ENCODE results near the gene KRT17. TPM values are rescaled to one million over a fixed set of nuclear protein-coding genes. Genes with fewer than 3 reads are reported as not detected.
A peak's percentile ranks its signal among the peaks of the same experiment; 100 is the strongest.

KRT17 gene
- total RNA-seq, 4 donors from 2014 or later: 37.6 TPM; not detected in 3

GRCh38 chr17:41660221-41660711 lies 35.9 kb upstream of the KRT17 start:
- in situ Hi-C loops (cut with MboI; ENCODE audit: low pct_ligation_motif_present in 1 of 4, low pct_unique_long_range_greater_than_20kb in 1 of 4, low sequenced_read_pairs in 3 of 4) (loop anchor here (10.0 to 25.0 kb wide), 5 partner anchors 115 to 1048 kb away; partner anchors contain the start of gene KRT10 (in 2 of the 4)), intact Hi-C loops (cut with DNase I; ENCODE audit: low total_unique reads) (loop anchor here (5.0 to 10.0 kb wide), 3 partner anchors 113 to 855 kb away; no protein-coding TSS in a partner anchor)
- no peak for DNase-seq
- TF ChIP-seq POLR2A (IDR thresholded peaks at IDR 0.05): no peak
- no peak for TF ChIP-seq CTCF (IDR thresholded peaks at IDR 0.05)
- TF ChIP-seq POLR2AphosphoS5 (IDR thresholded peaks at IDR 0.05): no peak
- TF ChIP-seq EP300 (IDR thresholded peaks at IDR 0.05; ENCODE audit: low read depth): no peak
- no peak overlapping the region for H3K4me3 ChIP-seq
- no peaks in the 10 kb centered on the region for H3K36me3 ChIP-seq
- peaks cover 12 to 44% (median 26%) of the 10 kb centered on the region in 4 donors for H3K4me1 ChIP-seq
- 80 to 82% methylated on average over 1 to 8 of the region's 8 CpGs for WGBS, 2 donors (ENCODE audit: low coverage in 1 of 2)
- no peak overlapping the region for H3K27ac ChIP-seq
- no peaks in the 10 kb centered on the region for H3K27me3 ChIP-seq
- H3K9me3 ChIP-seq: no peaks in the 10 kb centered on the region

- H3K9me3 ChIP-seq: no peaks in the 10 kb centered on the region
- no peak overlapping the region for H3K4me3 ChIP-seq
- H3K4me1 ChIP-seq: peaks cover 18 to 47% (median 30%) of the 10 kb centered on the region in 4 donors
- in situ Hi-C loops (cut with MboI; ENCODE audit: low pct_ligation_motif_present in 1 of 4, low pct_unique_long_range_greater_than_20kb in 1 of 4, low sequenced_read_pairs in 3 of 4): loop anchor here (10.0 to 25.0 kb wide), 5 partner anchors 115 to 1047 kb away; partner anchors contain the start of gene KRT10 (in 2 of the 4)
- intact Hi-C loops (cut with DNase I; ENCODE audit: low total_unique reads): loop anchor here (5.0 to 10.0 kb wide), 3 partner anchors 112 to 855 kb away; no protein-coding TSS in a partner anchor
- DNase-seq: no peak
- no peaks in the 10 kb centered on the region for H3K36me3 ChIP-seq
- WGBS, 2 donors (ENCODE audit: low coverage in 1 of 2): 83 to 90% methylated on average over 3 to 11 of the region's 11 CpGs
- H3K27ac ChIP-seq: no peak overlapping the region
- TF ChIP-seq EP300 (IDR thresholded peaks at IDR 0.05; ENCODE audit: low read depth): no peak
- TF ChIP-seq POLR2AphosphoS5 (IDR thresholded peaks at IDR 0.05): no peak
- TF ChIP-seq POLR2A (IDR thresholded peaks at IDR 0.05): no peak
- TF ChIP-seq CTCF (IDR thresholded peaks at IDR 0.05): no peak
- H3K27me3 ChIP-seq: no peaks in the 10 kb centered on the region
These were observed 35.2 kb upstream of the KRT17 start for GRCh38 chr17:41659427-41660212.

- DNase-seq: no peak
- WGBS, 2 donors (ENCODE audit: low coverage in 1 of 2): 77% methylated on average over 4 of the region's 5 CpGs; no CpG with 5 or more reads in 1 of the 2 donors
- in situ Hi-C loops (cut with MboI; ENCODE audit: low pct_ligation_motif_present in 1 of 4, low pct_unique_long_range_greater_than_20kb in 1 of 4, low sequenced_read_pairs in 3 of 4) (loop anchor here (25.0 kb wide), 2 partner anchors 847 to 1047 kb away; partner anchors contain the start of gene KRT10 (in 2 of the 4)), intact Hi-C loops (cut with DNase I; ENCODE audit: low total_unique reads) (no loop called here)
- Histone ChIP-seq H3K27me3 (no peaks in the 10 kb centered on the region), H3K4me3 (no peak overlapping the region), H3K36me3 (no peaks in the 10 kb centered on the region), H3K4me1 (peaks cover 18 to 53% (median 36%) of the 10 kb centered on the region in 4 donors), H3K27ac (peak overlapping the region in 3 of 4 donors; percentile 92 to 95 (median 92)), H3K9me3 (no peaks in the 10 kb centered on the region)
- TF ChIP-seq CTCF (IDR thresholded peaks at IDR 0.05) (no peak), EP300 (IDR thresholded peaks at IDR 0.05; ENCODE audit: low read depth) (no peak), POLR2A (IDR thresholded peaks at IDR 0.05) (no peak), POLR2AphosphoS5 (IDR thresholded peaks at IDR 0.05) (no peak)
These were observed 34.5 kb upstream of the KRT17 start for GRCh38 chr17:41658846-41659245.

- 85% methylated on average over 10 of the region's 12 CpGs; no CpG with 5 or more reads in 1 of the 2 donors for WGBS, 2 donors (ENCODE audit: low coverage in 1 of 2)
- no peaks in the 10 kb centered on the region for H3K9me3 ChIP-seq
- TF ChIP-seq POLR2A (IDR thresholded peaks at IDR 0.05): no peak
- TF ChIP-seq CTCF (IDR thresholded peaks at IDR 0.05): no peak
- no peak for TF ChIP-seq EP300 (IDR thresholded peaks at IDR 0.05; ENCODE audit: low read depth)
- no peak for TF ChIP-seq POLR2AphosphoS5 (IDR thresholded peaks at IDR 0.05)
- peaks cover 23 to 61% (median 43%) of the 10 kb centered on the region in 4 donors for H3K4me1 ChIP-seq
- H3K36me3 ChIP-seq: no peaks in the 10 kb centered on the region
- in situ Hi-C loops (cut with MboI; ENCODE audit: low pct_ligation_motif_present in 1 of 4, low pct_unique_long_range_greater_than_20kb in 1 of 4, low sequenced_read_pairs in 3 of 4) (loop anchor here (25.0 kb wide), 2 partner anchors 846 to 1046 kb away; partner anchors contain the start of gene KRT10 (in 2 of the 4)), intact Hi-C loops (cut with DNase I; ENCODE audit: low total_unique reads) (no loop called here)
- peak overlapping the region; percentile 92 to 95 (median 92) for H3K27ac ChIP-seq
- no peak overlapping the region for H3K4me3 ChIP-seq
- H3K27me3 ChIP-seq: no peaks in the 10 kb centered on the region
- no peak for DNase-seq
These were observed 33.6 kb upstream of the KRT17 start for GRCh38 chr17:41657936-41658335.
